ENCODE results near the gene PNLIP. TPM values are rescaled to one million over a fixed set of nuclear protein-coding genes. Genes with fewer than 3 reads are reported as not detected.

Gene PNLIP
- total RNA-seq, 6 donors from 2014 or later, result 1.7 to 3.3 TPM; not detected in 4

DNA sequence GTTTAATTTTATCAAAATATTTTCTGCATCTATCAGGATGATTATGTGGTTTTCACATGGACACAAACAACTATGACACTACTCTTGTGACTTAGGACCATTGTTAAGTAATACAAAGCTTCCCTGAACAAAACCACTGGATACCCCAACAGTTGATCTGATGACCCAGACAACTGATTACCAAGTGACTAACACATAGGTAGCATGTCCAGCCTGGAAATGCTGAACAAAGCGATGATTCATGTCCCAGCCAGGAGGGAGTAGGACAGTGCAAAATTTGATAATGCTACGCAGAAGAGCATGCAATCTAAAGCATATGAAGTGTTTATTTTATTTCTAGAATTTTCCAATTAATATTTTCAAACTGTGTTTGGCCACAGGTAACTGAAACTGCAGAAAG, 8.9 kb upstream of the PNLIP start:
- TF ChIP-seq, protein P1, sequence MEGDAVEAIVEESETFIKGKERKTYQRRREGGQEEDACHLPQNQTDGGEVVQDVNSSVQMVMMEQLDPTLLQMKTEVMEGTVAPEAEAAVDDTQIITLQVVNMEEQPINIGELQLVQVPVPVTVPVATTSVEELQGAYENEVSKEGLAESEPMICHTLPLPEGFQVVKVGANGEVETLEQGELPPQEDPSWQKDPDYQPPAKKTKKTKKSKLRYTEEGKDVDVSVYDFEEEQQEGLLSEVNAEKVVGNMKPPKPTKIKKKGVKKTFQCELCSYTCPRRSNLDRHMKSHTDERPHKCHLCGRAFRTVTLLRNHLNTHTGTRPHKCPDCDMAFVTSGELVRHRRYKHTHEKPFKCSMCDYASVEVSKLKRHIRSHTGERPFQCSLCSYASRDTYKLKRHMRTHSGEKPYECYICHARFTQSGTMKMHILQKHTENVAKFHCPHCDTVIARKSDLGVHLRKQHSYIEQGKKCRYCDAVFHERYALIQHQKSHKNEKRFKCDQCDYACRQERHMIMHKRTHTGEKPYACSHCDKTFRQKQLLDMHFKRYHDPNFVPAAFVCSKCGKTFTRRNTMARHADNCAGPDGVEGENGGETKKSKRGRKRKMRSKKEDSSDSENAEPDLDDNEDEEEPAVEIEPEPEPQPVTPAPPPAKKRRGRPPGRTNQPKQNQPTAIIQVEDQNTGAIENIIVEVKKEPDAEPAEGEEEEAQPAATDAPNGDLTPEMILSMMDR (IDR thresholded peaks at IDR 0.05), result no peak
- no peaks in the 10 kb centered on the region for H3K4me1 ChIP-seq
- H3K4me3 ChIP-seq, result no peak overlapping the region
- DNase-seq, result no peak
- H3K27me3 ChIP-seq, result no peaks in the 10 kb centered on the region
- H3K9me3 ChIP-seq, result no peaks in the 10 kb centered on the region
- H3K27ac ChIP-seq, result no peak overlapping the region
- no peak for ATAC-seq (ENCODE audit: low FRiP score in 2 of 2)
- 95 to 98% methylated on average over 2 of the region's 2 CpGs for WGBS, 2 donors
- no peaks in the 10 kb centered on the region for H3K36me3 ChIP-seq

DNA sequence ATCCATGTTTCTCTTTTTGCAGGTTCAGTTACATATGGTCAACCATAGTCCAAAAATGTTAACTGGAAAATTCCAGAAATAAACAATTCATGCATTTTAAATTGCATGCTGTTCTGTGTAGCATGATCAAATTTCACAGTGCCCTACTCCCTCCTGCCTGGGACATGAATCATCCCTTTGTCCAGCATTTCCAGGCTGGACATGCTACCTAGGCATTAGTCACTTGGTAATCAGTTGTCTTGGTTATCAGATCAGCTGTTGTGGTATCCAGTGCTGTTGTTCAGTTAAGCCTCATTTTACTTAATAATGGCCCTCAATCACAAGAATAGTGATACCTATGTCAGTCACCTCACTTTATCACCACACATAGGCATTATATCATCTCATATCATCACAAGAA, 7.3 kb upstream of the PNLIP start:
- DNase-seq, result no peak
- H3K9me3 ChIP-seq, result no peaks in the 10 kb centered on the region
- H3K4me3 ChIP-seq, result no peak overlapping the region
- H3K27ac ChIP-seq, result no peak overlapping the region
- no peak for ATAC-seq (ENCODE audit: low FRiP score in 2 of 2)
- no peak for TF ChIP-seq EP300 (IDR thresholded peaks at IDR 0.05)
- TF ChIP-seq, protein P1 (IDR thresholded peaks at IDR 0.05), result no peak
- TF ChIP-seq POLR2A (IDR thresholded peaks at IDR 0.05), result no peak
- TF ChIP-seq POLR2AphosphoS5 (IDR thresholded peaks at IDR 0.05), result no peak
- no peaks in the 10 kb centered on the region for H3K27me3 ChIP-seq
- no peaks in the 10 kb centered on the region for H3K36me3 ChIP-seq
- H3K4me1 ChIP-seq, result no peaks in the 10 kb centered on the region

DNA sequence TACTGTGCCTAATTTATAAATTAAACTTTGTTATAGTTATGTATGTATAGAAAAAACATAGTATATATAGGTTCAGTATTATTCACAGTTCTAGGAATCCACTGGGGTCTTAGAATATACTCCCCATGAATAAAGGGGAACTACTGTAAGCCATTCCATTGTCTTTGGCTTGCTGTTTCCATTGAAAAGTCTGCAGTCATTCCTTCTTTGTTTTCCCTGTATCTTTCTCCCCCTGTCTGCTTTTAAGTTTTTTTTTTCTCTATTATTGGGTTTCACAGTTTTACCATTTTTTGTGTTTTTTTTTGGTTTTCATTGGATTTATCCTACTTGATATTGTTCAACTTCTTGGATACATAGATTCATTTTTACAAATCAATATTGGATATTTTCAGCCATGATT, 6.7 kb upstream of the PNLIP start:
- H3K9me3 ChIP-seq, result no peaks in the 10 kb centered on the region
- no peaks in the 10 kb centered on the region for H3K27me3 ChIP-seq
- H3K4me3 ChIP-seq, result no peak overlapping the region
- ATAC-seq (ENCODE audit: low FRiP score in 2 of 2) (no peak), DNase-seq (no peak)
- TF ChIP-seq POLR2AphosphoS5 (IDR thresholded peaks at IDR 0.05) (no peak), EP300 (IDR thresholded peaks at IDR 0.05) (no peak), POLR2A (IDR thresholded peaks at IDR 0.05) (no peak)
- TF ChIP-seq, protein P1 (IDR thresholded peaks at IDR 0.05), result no peak
- H3K4me1 ChIP-seq, result no peaks in the 10 kb centered on the region
- no peaks in the 10 kb centered on the region for H3K36me3 ChIP-seq
- H3K27ac ChIP-seq, result no peak overlapping the region

DNA sequence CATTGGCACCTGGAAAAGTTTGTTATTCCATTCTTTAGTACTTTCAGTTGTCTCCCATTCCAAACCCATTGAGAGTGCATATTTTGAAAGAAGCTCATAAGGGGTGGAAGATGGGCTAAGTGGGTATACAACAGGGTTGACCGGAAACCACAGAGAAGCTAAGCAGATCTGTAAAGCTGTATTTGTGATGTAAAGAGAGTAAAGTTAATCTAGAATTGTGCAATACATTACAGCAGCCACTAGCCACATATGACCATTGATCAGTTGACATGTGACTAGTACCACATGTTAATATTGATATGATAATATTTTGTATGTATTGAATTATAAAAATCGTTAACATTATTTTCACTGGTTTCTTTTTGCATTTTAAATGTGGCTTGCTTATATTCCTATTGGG, 4.9 kb upstream of the PNLIP start:
- ATAC-seq (ENCODE audit: low FRiP score in 2 of 2), result no peak
- WGBS, 2 donors, result 90 to 94% methylated on average over 2 of the region's 2 CpGs
- TF ChIP-seq POLR2A (IDR thresholded peaks at IDR 0.05), result no peak
- TF ChIP-seq EP300 (IDR thresholded peaks at IDR 0.05), result no peak
- TF ChIP-seq, protein P1 (IDR thresholded peaks at IDR 0.05), result no peak
- TF ChIP-seq POLR2AphosphoS5 (IDR thresholded peaks at IDR 0.05), result no peak

DNA sequence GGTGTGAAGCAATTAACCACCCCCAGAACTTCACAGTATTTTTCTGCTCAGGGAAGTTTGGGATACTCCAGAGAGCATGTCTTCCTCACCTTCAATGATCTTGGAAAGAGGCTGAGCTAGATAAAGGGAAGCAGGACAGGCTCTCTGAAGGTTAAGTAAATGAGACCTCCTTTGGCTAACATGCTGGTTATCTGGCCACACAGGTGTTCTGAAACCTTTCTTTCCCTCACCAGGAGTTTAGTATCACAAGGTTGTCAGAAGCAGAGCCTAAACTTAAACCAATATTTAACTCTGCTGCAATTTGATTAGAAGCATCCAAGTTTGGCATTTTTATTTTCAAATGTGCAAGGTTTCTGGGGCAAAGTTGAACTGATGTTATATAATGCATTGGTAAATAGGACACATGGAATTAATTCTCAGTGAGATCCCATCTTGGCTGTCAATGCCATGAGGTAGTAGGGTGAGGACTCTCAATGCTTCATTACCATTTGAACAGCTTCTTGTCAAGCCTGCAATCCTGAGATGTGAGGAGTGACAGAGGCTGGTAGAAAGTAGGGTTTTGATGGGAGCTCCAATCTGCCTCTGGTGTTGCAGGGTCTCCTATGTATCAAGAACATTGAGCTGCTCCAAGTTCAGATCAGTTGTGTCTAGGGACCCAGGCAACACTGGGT, 3.6 kb upstream of the PNLIP start:
- no peak overlapping the region for H3K27ac ChIP-seq
- H3K9me3 ChIP-seq, result no peaks in the 10 kb centered on the region
- DNase-seq, result no peak
- no peak for TF ChIP-seq EP300 (IDR thresholded peaks at IDR 0.05)
- TF ChIP-seq, protein P1 (IDR thresholded peaks at IDR 0.05), result no peak
- no peak for TF ChIP-seq POLR2A (IDR thresholded peaks at IDR 0.05)
- TF ChIP-seq POLR2AphosphoS5 (IDR thresholded peaks at IDR 0.05), result no peak
- no peak overlapping the region for H3K4me3 ChIP-seq
- no peak for ATAC-seq (ENCODE audit: low FRiP score in 2 of 2)
- no peaks in the 10 kb centered on the region for H3K4me1 ChIP-seq
- H3K27me3 ChIP-seq, result no peaks in the 10 kb centered on the region
- no peaks in the 10 kb centered on the region for H3K36me3 ChIP-seq

More for the DNA sequence above, 4.9 kb upstream of the PNLIP start:
- Histone ChIP-seq H3K27ac (no peak overlapping the region), H3K4me3 (no peak overlapping the region), H3K36me3 (no peaks in the 10 kb centered on the region), H3K27me3 (no peaks in the 10 kb centered on the region), H3K4me1 (no peaks in the 10 kb centered on the region), H3K9me3 (no peaks in the 10 kb centered on the region)
- no peak for DNase-seq
